GM12801 (cell line): ENCODE results near the gene SCRN2.

ENCODE experiments used
- TF ChIP-seq, protein P1 (sequence below): IDR thresholded peaks from one replicate; pipeline ENCODE4 v1.5.1; 2011; ENCODE audit warnings: control low read depth; ENCODE audit not compliant: insufficient read length; ENCODE audit errors: extremely low read depth

The SCRN2 gene

DNA sequence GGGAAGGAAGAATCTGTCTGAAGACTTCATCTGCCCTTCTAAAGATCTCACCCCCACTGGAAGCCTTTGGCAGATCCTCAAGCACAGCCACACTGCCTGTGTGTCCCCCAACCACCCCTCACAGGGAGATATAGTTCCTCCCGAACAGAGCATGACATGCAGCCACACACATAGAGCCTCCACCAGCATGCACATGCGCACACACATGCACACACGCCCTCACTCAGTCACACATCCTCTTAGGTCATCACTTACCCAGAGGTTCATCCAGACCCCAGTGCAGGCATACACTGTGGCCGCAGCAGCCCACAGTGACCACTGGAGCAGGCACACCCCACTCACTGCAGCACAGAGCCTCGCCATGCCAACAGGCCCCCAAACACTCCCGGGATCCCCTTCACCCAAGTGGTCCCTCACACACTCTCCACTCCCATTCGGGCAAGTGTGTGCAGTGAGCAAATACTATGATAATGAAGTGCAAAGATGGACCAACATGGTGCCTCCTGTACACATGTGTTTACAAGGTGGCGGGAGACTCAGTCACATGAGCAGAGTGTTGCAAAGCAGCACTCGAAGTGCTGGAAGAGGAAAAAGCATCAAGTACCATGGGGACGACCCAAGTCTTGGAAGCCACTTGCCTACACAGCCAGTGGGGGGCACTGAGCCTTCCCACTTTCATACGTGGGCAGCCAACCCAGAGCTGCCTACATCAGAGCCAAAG lies 26.9 kb upstream of the SCRN2 start:
- TF ChIP-seq, protein P1, sequence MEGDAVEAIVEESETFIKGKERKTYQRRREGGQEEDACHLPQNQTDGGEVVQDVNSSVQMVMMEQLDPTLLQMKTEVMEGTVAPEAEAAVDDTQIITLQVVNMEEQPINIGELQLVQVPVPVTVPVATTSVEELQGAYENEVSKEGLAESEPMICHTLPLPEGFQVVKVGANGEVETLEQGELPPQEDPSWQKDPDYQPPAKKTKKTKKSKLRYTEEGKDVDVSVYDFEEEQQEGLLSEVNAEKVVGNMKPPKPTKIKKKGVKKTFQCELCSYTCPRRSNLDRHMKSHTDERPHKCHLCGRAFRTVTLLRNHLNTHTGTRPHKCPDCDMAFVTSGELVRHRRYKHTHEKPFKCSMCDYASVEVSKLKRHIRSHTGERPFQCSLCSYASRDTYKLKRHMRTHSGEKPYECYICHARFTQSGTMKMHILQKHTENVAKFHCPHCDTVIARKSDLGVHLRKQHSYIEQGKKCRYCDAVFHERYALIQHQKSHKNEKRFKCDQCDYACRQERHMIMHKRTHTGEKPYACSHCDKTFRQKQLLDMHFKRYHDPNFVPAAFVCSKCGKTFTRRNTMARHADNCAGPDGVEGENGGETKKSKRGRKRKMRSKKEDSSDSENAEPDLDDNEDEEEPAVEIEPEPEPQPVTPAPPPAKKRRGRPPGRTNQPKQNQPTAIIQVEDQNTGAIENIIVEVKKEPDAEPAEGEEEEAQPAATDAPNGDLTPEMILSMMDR, result no peak

GRCh38 chr17:47866941-47867340 lies 25.9 kb upstream of the SCRN2 start:
- TF ChIP-seq, protein P1, result no peak

GRCh38 chr17:47864791-47865216 lies 23.7 kb upstream of the SCRN2 start:
- TF ChIP-seq, protein P1, result no peak

- TF ChIP-seq, protein P1, result no peak
Observed at GRCh38 chr17:47862621-47863440, 21.8 kb upstream of the SCRN2 start.

DNA sequence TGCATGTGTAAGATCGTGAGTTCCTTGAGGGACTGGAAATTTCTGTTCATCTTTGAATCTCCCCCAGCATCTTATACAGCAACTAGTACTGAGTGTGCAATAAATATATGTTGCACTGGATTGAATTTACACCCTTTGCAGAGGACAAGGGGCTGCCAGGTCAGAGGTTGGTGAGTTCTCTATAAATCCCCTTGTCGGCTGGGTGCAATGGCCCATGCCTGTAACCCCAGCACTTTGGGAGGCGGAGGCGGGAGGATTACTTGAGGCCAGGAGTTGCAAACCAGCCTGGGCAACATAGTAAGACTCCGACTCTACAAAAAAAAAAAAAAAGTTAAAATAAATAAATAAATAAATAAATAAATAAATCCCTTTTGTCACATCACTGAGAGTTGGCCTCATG lies 19.3 kb upstream of the SCRN2 start:
- TF ChIP-seq, protein P1, result no peak

DNA sequence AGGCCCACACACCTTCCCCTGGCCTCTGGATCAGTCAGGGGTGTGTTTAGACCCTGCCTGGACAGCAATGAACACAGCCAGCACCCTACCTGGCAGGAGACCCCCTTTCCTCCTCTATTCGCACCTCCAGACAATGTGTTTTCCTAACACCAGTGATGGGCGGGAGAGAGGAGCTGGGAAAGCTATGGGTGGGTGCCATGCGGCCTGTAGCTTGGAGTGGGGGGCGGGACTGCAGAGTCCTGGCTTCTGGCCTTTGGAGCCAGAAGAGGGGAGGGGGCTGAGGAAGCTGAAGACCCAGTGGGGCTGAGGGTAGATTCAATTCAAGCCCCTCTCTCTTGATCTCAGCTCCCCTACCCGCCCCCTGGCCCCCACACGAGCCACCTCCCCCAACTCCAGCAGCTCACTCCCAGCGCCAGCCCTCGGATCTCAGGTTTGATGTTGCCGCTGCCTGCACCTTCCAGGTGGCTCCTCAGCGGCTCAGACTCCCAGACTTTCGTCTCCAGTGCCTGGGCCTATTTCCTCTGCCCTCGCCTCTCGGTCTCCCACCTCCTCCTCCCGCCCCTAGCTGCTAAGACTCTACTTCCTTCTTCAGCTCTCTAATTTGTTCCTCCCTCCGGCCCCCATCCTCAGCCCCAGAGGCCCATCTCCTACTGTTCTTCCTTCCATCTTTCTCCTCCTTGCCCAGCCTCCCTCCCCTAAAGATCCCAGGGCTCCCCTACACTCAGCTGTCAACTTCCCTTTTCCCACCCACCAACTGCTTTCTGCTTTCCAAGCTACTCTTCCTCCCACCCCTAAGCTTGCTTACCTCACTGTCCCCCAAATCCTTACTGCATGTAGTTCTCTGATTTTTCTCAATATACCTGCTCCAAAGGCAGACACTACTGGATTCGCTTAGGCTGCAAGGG lies 16.7 kb upstream of the SCRN2 start:
- TF ChIP-seq, protein P1, result no peak

DNA sequence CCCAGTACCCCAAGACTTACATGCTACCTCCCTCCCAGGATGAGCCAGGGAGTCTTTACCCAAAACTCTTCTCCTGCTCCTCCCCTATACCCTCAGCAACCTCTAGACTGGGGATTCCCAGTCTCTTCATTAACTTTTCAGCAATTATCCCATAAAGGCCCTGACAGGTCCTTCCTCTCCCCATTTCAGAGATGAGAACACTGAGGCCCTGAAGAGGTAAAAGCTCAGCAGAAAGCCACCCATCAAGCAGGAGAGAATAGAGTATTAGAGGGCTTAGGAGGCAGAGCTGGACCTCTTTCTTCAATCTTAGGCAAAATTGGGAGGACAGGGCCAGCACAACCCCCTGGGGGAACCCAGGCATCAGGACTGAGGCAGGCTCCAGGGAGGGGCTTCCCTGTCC lies 15.8 kb upstream of the SCRN2 start:
- TF ChIP-seq, protein P1, result no peak
